ENCODE results near the gene SLC4A4.

Gene SLC4A4

DNA sequence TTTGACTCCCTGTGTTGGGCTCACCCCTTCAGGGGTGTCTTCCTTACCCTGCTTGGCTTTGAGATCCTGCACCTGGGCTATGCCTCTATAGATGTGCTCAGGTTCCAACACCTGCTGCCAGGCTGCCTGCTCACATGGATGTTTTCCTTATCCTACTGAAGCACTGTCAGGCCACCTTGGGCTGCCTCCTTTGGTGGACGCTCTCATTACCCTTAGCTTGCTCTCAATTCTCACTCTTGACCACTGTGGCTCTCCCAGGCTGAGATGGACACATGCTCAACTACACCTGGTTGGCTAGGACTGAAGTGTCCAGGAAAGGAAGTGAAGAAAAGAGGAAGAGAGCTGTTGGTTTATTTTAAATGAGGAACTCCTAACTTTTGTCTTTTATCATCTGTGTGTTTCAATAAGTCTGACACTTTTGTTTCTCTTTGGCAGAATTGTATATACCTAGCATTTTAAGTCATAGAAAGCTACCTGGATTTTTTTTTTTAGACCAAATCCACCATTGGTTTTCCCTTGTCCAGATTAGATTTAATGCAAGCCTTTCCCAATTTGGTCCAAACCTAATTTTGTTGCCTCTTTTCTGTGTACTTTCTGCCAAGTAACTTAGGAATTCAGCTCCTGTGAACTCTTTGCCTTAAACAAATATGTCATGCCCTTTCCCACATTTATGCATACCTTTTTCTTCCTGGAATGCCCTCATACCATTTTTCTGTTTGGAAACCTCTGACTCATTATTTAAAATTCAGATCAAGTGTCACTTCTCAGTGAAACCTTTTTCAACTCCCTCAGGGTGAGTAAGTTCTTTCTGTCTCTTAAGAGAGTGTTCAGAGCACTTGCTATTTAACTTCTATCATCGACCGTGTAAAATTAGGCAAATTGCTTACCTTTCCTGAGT lies 269.2 kb downstream of the SLC4A4 start:
- DNase-seq, result no peak

DNA sequence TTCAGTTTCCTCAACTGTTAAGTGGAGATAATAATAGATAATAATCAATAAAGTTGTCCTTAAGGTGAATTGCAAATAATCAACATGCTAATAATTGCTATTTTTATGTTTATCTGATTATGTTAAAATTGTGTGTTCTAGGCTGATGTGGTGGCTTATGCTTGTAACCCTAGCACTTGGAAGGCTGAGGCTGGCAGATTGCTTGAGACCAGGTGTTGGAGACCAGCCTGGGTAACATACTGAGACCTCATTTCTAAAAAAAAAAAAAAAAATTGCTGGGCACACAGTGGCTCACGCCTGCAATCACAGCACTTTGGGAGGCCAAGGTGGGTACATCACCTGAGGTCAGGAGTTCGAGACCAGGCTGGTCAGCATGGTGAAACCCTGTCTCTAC lies 269.9 kb downstream of the SLC4A4 start:
- no peak for DNase-seq

DNA sequence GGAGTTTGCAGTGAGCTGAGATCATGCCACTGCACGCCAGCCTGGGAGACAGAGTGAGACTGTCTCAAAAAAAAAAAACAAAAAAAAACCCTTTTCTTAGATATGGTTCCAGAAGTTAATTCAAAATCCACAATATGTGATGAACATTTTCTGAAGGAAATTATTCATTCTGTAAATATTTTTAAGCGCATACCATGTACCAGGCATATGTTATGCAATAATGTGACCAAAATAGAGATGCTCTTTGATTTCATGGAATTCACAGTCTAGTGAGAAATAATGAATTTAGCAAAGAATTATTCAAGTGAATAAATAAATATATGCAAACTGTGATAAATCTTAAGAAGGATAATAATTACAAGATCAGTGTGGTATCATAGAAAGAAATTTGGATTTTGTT lies 270.3 kb downstream of the SLC4A4 start:
- DNase-seq, result no peak

DNA sequence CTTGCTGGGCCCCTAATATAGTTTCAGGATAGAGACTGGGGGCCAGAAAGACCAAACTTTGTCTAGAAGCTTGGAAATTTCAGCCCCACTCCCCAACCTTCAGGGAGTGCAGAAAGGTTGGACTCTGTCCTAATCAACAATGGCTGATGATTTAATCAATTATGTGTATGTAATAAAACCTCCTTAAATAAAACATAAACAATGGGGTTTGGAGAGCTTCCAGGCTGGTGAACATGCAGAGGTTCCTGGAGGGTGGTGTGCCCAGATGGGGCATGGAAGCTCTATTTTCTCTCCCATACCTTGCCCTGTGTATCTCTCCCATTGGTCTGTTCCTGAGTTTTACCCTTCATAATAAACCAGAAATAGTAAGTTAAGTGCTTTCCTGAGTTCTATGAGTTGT lies 270.8 kb downstream of the SLC4A4 start:
- DNase-seq, result no peak

DNA sequence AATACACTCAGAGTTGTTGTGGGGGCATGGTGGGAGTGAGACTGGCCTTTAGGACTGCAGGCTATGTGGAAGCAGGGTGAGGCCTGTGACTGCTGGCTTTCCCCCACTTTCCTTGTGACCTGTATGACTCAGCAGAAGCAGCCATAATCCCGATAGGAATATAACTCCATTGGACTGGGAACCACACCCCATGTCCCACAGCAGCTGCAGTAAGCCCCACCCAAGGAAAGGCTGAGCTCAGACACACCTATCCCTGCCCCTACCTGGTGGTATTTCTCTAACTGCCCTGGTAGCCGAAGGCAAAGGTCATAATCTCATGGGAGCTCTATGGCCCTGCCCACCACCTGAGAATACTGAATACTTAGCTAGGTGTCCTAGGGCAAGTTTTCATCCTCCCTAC lies 275.8 kb downstream of the SLC4A4 start:
- DNase-seq, result no peak

DNA sequence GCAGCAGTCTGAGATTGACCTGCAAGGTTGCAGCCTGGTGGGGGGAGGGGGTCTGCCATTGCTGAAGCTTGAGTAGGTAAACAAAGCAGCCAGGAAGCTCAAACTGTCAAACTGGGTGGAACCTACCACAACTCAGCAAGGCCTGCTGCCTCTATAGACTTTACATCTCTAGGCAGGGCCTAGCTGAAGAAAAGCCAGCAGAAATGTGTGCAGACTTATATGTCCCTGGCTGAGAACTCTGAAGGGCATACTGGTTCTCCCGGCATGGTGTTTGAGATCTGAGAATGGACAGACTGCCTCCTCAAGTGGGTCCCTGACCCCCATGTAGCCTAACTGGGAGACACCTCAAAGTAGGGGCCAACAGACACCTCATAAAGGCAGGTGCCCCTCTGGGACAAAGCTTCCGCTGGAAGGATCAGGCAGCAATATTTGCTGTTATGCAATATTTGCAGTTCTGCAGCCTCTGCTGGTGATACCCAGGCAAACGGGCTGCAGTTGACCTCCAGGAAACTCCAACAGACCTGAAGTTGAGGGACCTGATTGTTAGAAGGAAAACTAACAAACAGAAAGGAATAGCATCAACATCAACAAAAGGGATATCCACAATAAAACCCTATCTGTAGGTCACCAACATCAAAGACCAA lies 277.5 kb downstream of the SLC4A4 start:
- no peak for DNase-seq

All from activated CD8-positive, alpha-beta memory T cell treated with anti-CD3 and anti-CD28 coated beads, Interleukin-2, amount 50 U/mL, for 48 hours (primary cell).